ENCODE data around the gene TEC.
A peak's percentile ranks its signal among the peaks of the same experiment; 100 is the strongest.

GRCh38 chr4:48138936-48139335 lies 130.7 kb downstream of the TEC start:
- no peak for TF ChIP-seq CTCF (IDR thresholded peaks at IDR 0.05 in 8 of 11, conservative IDR thresholded peaks at IDR 0.05 in 3 of 11)
- no peak for TF ChIP-seq POLR2A (IDR thresholded peaks at IDR 0.05)
- TF ChIP-seq POLR2AphosphoS5 (IDR thresholded peaks at IDR 0.05), result peak in 1 of 3 donors; percentile 30

Data from spleen (tissue), 7 donors.